Vagina (tissue), 2 donors: Measurements from ENCODE around the gene TTBK1. TPM values are rescaled to one million over a fixed set of nuclear protein-coding genes. Genes with fewer than 3 reads are reported as not detected.

Experiments
- DNase-seq, 2 donors: peaks; one replicate each; pipeline ENCODE4 v3.0.0-alpha.2; 2017; ENCODE audit errors: extremely low spot score in 2 of 2
- H3K27ac ChIP-seq: fragments of 200-600 bp; sonication (generic); one replicate; pipeline ENCODE4 v1.5.1; 2019
- H3K27me3 ChIP-seq: fragments of 200-600 bp; sonication (generic); one replicate; pipeline ENCODE4 v1.5.1; 2019
- H3K36me3 ChIP-seq, 2 donors: fragments of 200-600 bp; sonication (generic); one replicate each; pipeline ENCODE4 v1.5.1; 2017 to 2019
- H3K4me1 ChIP-seq: fragments of 200-600 bp; sonication (generic); one replicate; pipeline ENCODE4 v1.5.1; 2019
- H3K4me3 ChIP-seq, 2 donors: fragments of 200-600 bp; sonication (generic); 1 replicate in 1 of 2; 2 replicates in 1 of 2; pipeline ENCODE4 v1.5.1; 2016 to 2019
- H3K9me3 ChIP-seq: fragments of 200-600 bp; sonication (generic); one replicate; pipeline ENCODE4 v1.5.1; 2019
- POLR2A ChIP-seq, 2 donors: fragments of 450-650 bp; IDR thresholded peaks; one replicate each; pipeline ENCODE4 v1.6.1; 2017; ENCODE audit warnings: antibody characterized with exemption in 2 of 2, mild to moderate bottlenecking in 2 of 2, moderate library complexity in 2 of 2
- POLR2AphosphoS5 ChIP-seq, 2 donors: sonication (generic); formaldehyde crosslinking; IDR thresholded peaks; one replicate each; pipeline ENCODE4 v1.9.0; 2017; ENCODE audit warnings: antibody characterized with exemption in 2 of 2, mild to moderate bottlenecking in 2 of 2, low read depth in 1 of 2; ENCODE audit not compliant: insufficient read depth in 1 of 2
- intact Hi-C: fragments of 100-400 bp; cut with DNase I; formaldehyde crosslinking; loops from one replicate; pipeline ENCODE4 v1.15.1; 2023
- total RNA-seq: library from RNA; depleted of rRNA; stranded (reverse); fragments of >200 nt; gene quantifications from one replicate; pipeline ENCODE4 v1.2.3, GENCODE V29; 2016
- TF ChIP-seq, protein P1 (sequence below), 3 experiments: fragments of 450-650 bp in 2 of 3; fragments of 200-600 bp in 1 of 3; sonication (generic) in 1 of 3; IDR thresholded peaks; one replicate each; pipeline ENCODE4 v1.5.1; 2017 to 2019; ENCODE audit warnings: antibody characterized with exemption in 3 of 3, mild to moderate bottlenecking in 2 of 3, moderate library complexity in 2 of 3

TTBK1 gene
- total RNA-seq, 1 donor from 2014 or later, result not detected

- Histone ChIP-seq H3K36me3 (peaks cover 0 to 21% of the 10 kb centered on the region in 2 donors), H3K27ac (no peak overlapping the region), H3K27me3 (no peaks in the 10 kb centered on the region), H3K4me1 (no peaks in the 10 kb centered on the region), H3K9me3 (no peaks in the 10 kb centered on the region), H3K4me3 (no peak overlapping the region)
- no peak for DNase-seq
- intact Hi-C loops, result no loop called here
- TF ChIP-seq POLR2AphosphoS5 (IDR thresholded peaks at IDR 0.05; ENCODE audit: insufficient read depth in 1 of 2, low read depth in 1 of 2), result no peak
- TF ChIP-seq POLR2A (IDR thresholded peaks at IDR 0.05), result no peak
Observed at GRCh38 chr6:43207286-43207685, 36.0 kb upstream of the TTBK1 start.

DNA sequence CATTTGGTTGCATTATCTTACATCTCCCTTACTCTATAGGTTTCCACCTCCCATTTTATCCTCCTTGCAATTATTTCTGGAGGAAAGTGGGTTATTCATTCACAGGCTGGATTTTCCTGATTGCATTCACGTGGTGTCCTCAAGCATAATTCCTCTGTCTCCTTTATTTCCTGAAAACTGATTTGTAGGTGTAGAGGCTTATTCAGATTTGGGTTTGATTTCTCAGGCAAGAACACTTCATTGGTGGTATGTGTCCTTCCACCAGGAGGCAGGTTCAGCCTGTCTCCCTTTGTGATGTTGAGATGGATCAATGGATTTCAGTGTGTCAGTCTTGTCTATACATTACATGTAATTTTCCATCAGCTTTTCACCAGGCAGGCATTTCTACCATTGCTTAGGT is 31.3 kb upstream of the TTBK1 start:
- Histone ChIP-seq H3K27me3 (no peaks in the 10 kb centered on the region), H3K36me3 (peaks cover 0 to 16% of the 10 kb centered on the region in 2 donors), H3K27ac (no peak overlapping the region), H3K4me3 (no peak overlapping the region), H3K4me1 (no peaks in the 10 kb centered on the region), H3K9me3 (no peaks in the 10 kb centered on the region)
- intact Hi-C loops, result no loop called here
- TF ChIP-seq POLR2AphosphoS5 (IDR thresholded peaks at IDR 0.05; ENCODE audit: insufficient read depth in 1 of 2, low read depth in 1 of 2) (no peak), POLR2A (IDR thresholded peaks at IDR 0.05) (no peak)
- no peak for DNase-seq

GRCh38 chr6:43213431-43213830 is 29.9 kb upstream of the TTBK1 start:
- Histone ChIP-seq H3K4me1 (no peaks in the 10 kb centered on the region), H3K36me3 (peaks cover 0 to 21% of the 10 kb centered on the region in 2 donors), H3K4me3 (no peak overlapping the region), H3K27me3 (no peaks in the 10 kb centered on the region), H3K27ac (no peak overlapping the region), H3K9me3 (no peaks in the 10 kb centered on the region)
- TF ChIP-seq, protein P1, sequence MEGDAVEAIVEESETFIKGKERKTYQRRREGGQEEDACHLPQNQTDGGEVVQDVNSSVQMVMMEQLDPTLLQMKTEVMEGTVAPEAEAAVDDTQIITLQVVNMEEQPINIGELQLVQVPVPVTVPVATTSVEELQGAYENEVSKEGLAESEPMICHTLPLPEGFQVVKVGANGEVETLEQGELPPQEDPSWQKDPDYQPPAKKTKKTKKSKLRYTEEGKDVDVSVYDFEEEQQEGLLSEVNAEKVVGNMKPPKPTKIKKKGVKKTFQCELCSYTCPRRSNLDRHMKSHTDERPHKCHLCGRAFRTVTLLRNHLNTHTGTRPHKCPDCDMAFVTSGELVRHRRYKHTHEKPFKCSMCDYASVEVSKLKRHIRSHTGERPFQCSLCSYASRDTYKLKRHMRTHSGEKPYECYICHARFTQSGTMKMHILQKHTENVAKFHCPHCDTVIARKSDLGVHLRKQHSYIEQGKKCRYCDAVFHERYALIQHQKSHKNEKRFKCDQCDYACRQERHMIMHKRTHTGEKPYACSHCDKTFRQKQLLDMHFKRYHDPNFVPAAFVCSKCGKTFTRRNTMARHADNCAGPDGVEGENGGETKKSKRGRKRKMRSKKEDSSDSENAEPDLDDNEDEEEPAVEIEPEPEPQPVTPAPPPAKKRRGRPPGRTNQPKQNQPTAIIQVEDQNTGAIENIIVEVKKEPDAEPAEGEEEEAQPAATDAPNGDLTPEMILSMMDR (IDR thresholded peaks at IDR 0.05), result no peak
- no peak for TF ChIP-seq POLR2AphosphoS5 (IDR thresholded peaks at IDR 0.05; ENCODE audit: insufficient read depth in 1 of 2, low read depth in 1 of 2)
- TF ChIP-seq POLR2A (IDR thresholded peaks at IDR 0.05), result no peak
- no peak for DNase-seq
- intact Hi-C loops, result no loop called here

- Histone ChIP-seq H3K4me3 (no peak overlapping the region), H3K9me3 (no peaks in the 10 kb centered on the region), H3K27me3 (no peaks in the 10 kb centered on the region), H3K27ac (no peak overlapping the region), H3K36me3 (peaks cover 0 to 21% of the 10 kb centered on the region in 2 donors), H3K4me1 (no peaks in the 10 kb centered on the region)
- TF ChIP-seq, protein P1 (IDR thresholded peaks at IDR 0.05), result no peak
- TF ChIP-seq POLR2A (IDR thresholded peaks at IDR 0.05), result no peak
- no peak for TF ChIP-seq POLR2AphosphoS5 (IDR thresholded peaks at IDR 0.05; ENCODE audit: insufficient read depth in 1 of 2, low read depth in 1 of 2)
- intact Hi-C loops, result no loop called here
- DNase-seq, result no peak
Observed at GRCh38 chr6:43215066-43215465, 28.2 kb upstream of the TTBK1 start.

DNA sequence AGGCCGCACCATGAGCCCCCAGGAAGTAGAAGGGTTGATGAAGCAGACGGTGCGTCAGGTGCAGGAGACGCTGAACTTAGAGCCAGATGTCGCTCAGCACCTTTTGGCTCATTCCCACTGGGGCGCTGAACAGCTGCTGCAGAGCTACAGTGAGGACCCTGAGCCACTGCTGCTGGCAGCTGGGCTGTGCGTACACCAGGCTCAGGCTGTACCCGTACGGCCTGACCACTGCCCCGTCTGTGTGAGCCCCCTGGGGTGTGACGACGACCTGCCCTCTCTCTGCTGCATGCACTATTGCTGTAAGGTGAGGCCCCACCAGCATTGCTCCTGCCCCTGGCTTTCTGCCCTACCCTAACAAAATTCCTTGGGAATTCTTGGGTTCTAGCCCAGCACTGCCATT is 27.1 kb upstream of the TTBK1 start:
- H3K4me3 ChIP-seq, result no peak overlapping the region
- no peaks in the 10 kb centered on the region for H3K27me3 ChIP-seq
- no peak for DNase-seq
- H3K9me3 ChIP-seq, result no peaks in the 10 kb centered on the region
- TF ChIP-seq POLR2AphosphoS5 (IDR thresholded peaks at IDR 0.05; ENCODE audit: insufficient read depth in 1 of 2, low read depth in 1 of 2), result no peak
- intact Hi-C loops, result no loop called here
- peaks cover 0 to 28% of the 10 kb centered on the region in 2 donors for H3K36me3 ChIP-seq
- no peaks in the 10 kb centered on the region for H3K4me1 ChIP-seq
- H3K27ac ChIP-seq, result no peak overlapping the region

GRCh38 chr6:43217351-43217750 is 25.9 kb upstream of the TTBK1 start:
- Histone ChIP-seq H3K27me3 (no peaks in the 10 kb centered on the region), H3K4me1 (no peaks in the 10 kb centered on the region), H3K27ac (no peak overlapping the region), H3K4me3 (no peak overlapping the region), H3K36me3 (peaks cover 0 to 28% of the 10 kb centered on the region in 2 donors), H3K9me3 (no peaks in the 10 kb centered on the region)
- TF ChIP-seq POLR2A (IDR thresholded peaks at IDR 0.05) (no peak), POLR2AphosphoS5 (IDR thresholded peaks at IDR 0.05; ENCODE audit: insufficient read depth in 1 of 2, low read depth in 1 of 2) (no peak)
- TF ChIP-seq, protein P1 (IDR thresholded peaks at IDR 0.05), result no peak
- no peak for DNase-seq
- intact Hi-C loops, result no loop called here
